OCI-LY1 (cell line): ENCODE measurements around the gene PLCG1.

Experiments used
- CTCF ChIP-seq: fragments of 200-600 bp; sonication (generic), shearing (Covaris generic); IDR thresholded peaks from 2 replicates; pipeline ENCODE4 v1.5.1; 2017; ENCODE audit warnings: mild to moderate bottlenecking, antibody characterized with exemption, low read length, moderate library complexity, mixed read lengths
- EZH2 ChIP-seq: fragments of 200-600 bp; sonication (generic), shearing (Covaris generic); IDR thresholded peaks from 2 replicates; pipeline ENCODE4 v1.8.0; 2017; ENCODE audit warnings: borderline replicate concordance, mixed run types, mild to moderate bottlenecking, antibody characterized with exemption, low read length, moderate library complexity, mixed read lengths

- TF ChIP-seq CTCF (no peak), EZH2 (no peak)
Observed at GRCh38 chr20:41175727-41176330, 38.5 kb downstream of the PLCG1 start.
